Endothelial cell of umbilical vein (primary cell): Measurements from ENCODE around the gene KCTD19.

Source experiments
- CTCF ChIP-seq, 2 donors: IDR thresholded peaks; 1 replicate in 1 of 2; 2 replicates in 1 of 2; pipeline ENCODE4 v1.5.1; 2011; ENCODE audit warnings: low read length in 2 of 2, mild to moderate bottlenecking in 2 of 2, moderate library complexity in 2 of 2, control low read depth in 1 of 2, inconsistent platforms in 1 of 2, low read depth in 1 of 2; ENCODE audit not compliant: insufficient read depth in 1 of 2; ENCODE audit errors: extremely low read depth in 1 of 2
- EZH2 ChIP-seq: IDR thresholded peaks from 2 replicates; pipeline ENCODE4 v1.6.1; 2012; ENCODE audit warnings: borderline replicate concordance, low read depth, mild to moderate bottlenecking, moderate library complexity, low read length, inconsistent platforms; ENCODE audit not compliant: severe bottlenecking
- POLR2AphosphoS5 ChIP-seq: IDR thresholded peaks from 2 replicates; pipeline ENCODE4 v1.6.1; 2012; ENCODE audit warnings: low read depth, mild to moderate bottlenecking, control low read depth, low read length, moderate library complexity; ENCODE audit not compliant: insufficient read depth

- TF ChIP-seq CTCF (IDR thresholded peaks at IDR 0.05; ENCODE audit: extremely low read depth in 1 of 2, insufficient read depth in 1 of 2, low read depth in 1 of 2, low read length in 2 of 2), result no peak
- no peak for TF ChIP-seq EZH2
- no peak for TF ChIP-seq POLR2AphosphoS5
Measured at GRCh38 chr16:67326115-67326471, 448 bp downstream of the KCTD19 start.
